Measurements from ENCODE around the gene KIF1A. TPM values are rescaled to one million over a fixed set of nuclear protein-coding genes. Genes with fewer than 3 reads are reported as not detected.

Gene KIF1A
- total RNA-seq, 1 experiment from 2014 or later, result not detected

DNA sequence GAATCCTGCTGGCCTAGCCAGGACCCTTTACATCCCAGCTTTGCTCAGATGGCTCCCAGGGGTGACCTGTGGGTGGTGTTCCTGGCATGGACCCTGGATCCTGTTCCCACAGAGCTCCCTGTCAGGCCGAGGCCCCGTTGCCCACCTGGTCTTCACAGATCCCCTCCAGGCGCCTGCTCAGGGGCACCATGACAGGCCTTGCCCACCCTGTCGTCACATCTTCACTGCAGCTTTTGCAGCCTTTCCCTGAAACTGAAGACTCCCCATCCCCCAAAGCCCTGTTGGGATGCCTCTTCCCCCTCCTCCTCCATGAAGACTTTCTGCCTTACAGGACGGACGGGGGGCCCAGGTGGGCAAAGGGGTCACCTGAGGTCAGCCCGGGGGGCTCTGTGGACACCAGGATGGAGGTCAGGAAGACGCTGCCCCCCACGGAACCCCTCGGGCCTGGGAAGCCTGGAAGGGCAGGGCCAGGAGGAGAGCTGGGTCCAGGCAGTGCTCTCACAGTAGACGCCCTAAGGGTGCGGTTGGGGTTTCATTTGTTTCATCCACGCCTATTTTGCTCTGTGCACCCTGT is 13.0 kb upstream of the KIF1A start:
- H3K27ac ChIP-seq, result no peak overlapping the region
- no peaks in the 10 kb centered on the region for H3K36me3 ChIP-seq (ENCODE audit: low read depth)
- BruUV-seq (replicated peaks), result no TSS peak
- DNase-seq, result no peak
- no peak overlapping the region for H3K4me3 ChIP-seq
- H3F3A ChIP-seq (ENCODE audit: insufficient read depth, low read depth), result peaks cover 14% of the 10 kb centered on the region; the same call in 1 of the 2 replicates
- H3K9me2 ChIP-seq (ENCODE audit: insufficient read depth), result no peaks in the 10 kb centered on the region
- H3K4me1 ChIP-seq (replicated peaks; ENCODE audit: insufficient read depth), result 0 out of 2 replicates have a peak, but pooled peaks cover 6% of the 10 kb centered on the region
- no peaks in the 10 kb centered on the region for H3K9me3 ChIP-seq (ENCODE audit: insufficient read depth, low read depth)
- no peak overlapping the region for H3K4me2 ChIP-seq
- TF ChIP-seq EZH2 (IDR thresholded peaks at IDR 0.05; ENCODE audit: low read depth), result no peak
- TF ChIP-seq, protein P1, sequence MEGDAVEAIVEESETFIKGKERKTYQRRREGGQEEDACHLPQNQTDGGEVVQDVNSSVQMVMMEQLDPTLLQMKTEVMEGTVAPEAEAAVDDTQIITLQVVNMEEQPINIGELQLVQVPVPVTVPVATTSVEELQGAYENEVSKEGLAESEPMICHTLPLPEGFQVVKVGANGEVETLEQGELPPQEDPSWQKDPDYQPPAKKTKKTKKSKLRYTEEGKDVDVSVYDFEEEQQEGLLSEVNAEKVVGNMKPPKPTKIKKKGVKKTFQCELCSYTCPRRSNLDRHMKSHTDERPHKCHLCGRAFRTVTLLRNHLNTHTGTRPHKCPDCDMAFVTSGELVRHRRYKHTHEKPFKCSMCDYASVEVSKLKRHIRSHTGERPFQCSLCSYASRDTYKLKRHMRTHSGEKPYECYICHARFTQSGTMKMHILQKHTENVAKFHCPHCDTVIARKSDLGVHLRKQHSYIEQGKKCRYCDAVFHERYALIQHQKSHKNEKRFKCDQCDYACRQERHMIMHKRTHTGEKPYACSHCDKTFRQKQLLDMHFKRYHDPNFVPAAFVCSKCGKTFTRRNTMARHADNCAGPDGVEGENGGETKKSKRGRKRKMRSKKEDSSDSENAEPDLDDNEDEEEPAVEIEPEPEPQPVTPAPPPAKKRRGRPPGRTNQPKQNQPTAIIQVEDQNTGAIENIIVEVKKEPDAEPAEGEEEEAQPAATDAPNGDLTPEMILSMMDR (conservative IDR thresholded peaks at IDR 0.05), result no peak
- intact Hi-C loops (cut with micrococcal nuclease; ENCODE audit: unreplicated experiment), result no loop called here
- no peak overlapping the region for H2AFZ ChIP-seq
- H3K79me2 ChIP-seq (ENCODE audit: low read depth), result no peaks in the 10 kb centered on the region
- peaks cover 79% of the 10 kb centered on the region for H3K27me3 ChIP-seq (ENCODE audit: insufficient read depth, low read depth)
- ChIA-PET CTCF (no interaction called here), POLR2A (ENCODE audit: unreplicated experiment) (no interaction called here)
- no peaks in the 10 kb centered on the region; the same call in 1 of the 2 replicates for H4K20me1 ChIP-seq (ENCODE audit: insufficient read depth)

DNA sequence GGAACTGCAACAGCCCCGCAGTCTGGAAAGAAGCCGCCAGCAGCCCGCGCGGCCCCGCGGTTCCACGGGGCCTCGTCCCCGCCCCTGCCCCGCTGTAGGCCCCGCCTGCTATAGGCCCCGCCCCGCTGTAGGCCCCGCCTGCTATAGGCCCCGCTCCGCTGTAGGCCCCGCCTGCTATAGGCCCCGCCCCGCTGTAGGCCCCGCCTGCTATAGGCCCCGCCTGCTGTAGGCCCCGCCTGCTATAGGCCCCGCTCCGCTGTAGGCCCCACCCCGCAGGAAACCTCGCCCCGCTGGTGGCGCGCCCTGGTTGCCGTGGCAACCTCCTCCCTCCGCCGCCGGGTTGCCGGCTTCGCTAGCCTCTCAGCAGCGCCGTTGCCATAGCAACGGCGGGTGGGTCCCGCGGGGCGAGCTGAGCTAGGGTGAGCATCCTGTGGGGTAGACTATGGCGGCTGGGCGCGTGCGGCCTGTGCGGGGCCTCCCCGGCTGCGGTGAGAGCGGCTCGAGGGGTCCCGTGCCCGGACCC is 12.2 kb upstream of the KIF1A start:
- TF ChIP-seq EZH2 (IDR thresholded peaks at IDR 0.05; ENCODE audit: low read depth), result no peak
- TF ChIP-seq, protein P1 (conservative IDR thresholded peaks at IDR 0.05), result no peak
- Histone ChIP-seq H2AFZ (no peak overlapping the region), H3K27ac (no peak overlapping the region), H3K27me3 (ENCODE audit: insufficient read depth, low read depth) (peaks cover 79% of the 10 kb centered on the region), H3K4me3 (no peak overlapping the region; the same call in 1 of the 2 replicates), H3K9me2 (ENCODE audit: insufficient read depth) (no peaks in the 10 kb centered on the region), H3F3A (ENCODE audit: insufficient read depth, low read depth) (peaks cover 14% of the 10 kb centered on the region; the same call in 1 of the 2 replicates), H3K4me1 (replicated peaks; ENCODE audit: insufficient read depth) (0 out of 2 replicates have a peak, but pooled peaks cover 6% of the 10 kb centered on the region), H3K36me3 (ENCODE audit: low read depth) (no peaks in the 10 kb centered on the region), H3K9me3 (ENCODE audit: insufficient read depth, low read depth) (no peaks in the 10 kb centered on the region), H3K79me2 (ENCODE audit: low read depth) (no peaks in the 10 kb centered on the region), H4K20me1 (ENCODE audit: insufficient read depth) (no peaks in the 10 kb centered on the region; the same call in 1 of the 2 replicates), H3K4me2 (peak overlapping the region; percentile 63)
- peak; percentile 89 to 96 for DNase-seq
- BruUV-seq (replicated peaks), result no TSS peak
- intact Hi-C loops (cut with micrococcal nuclease; ENCODE audit: unreplicated experiment), result no loop called here
- ChIA-PET CTCF (no interaction called here), POLR2A (ENCODE audit: unreplicated experiment) (no interaction called here)

DNA sequence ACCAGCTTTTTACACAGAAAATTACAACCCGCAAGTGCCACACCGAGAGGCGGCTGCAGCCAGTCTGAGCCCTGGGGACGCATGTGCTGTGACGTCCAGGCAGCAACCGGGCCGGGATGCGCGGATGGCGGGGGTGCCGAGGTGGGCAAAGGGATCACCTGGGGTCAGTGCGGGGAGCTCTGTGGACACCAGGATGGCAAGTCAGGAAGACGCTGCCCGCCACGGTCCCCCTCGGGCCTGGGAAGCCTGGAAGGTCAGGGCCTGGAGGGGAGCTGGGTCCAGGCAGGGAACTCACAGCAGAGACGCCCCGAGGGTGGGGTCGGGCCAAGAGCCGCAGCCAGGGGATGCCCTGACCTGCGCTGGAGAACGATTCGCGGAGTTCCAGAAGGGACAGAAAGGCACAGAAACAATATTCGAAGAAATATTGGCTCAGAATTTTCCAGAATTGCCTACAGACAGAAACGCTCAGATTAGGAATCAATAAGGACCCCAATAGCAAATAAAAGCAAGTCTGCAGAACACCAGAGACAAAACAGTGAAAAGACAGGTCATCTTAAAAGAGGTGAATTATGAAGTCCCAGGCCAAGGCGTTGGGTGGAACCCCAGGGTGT is 11.7 kb upstream of the KIF1A start:
- no peaks in the 10 kb centered on the region for H3K36me3 ChIP-seq (ENCODE audit: low read depth)
- no peaks in the 10 kb centered on the region; the same call in 1 of the 2 replicates for H4K20me1 ChIP-seq (ENCODE audit: insufficient read depth)
- intact Hi-C loops (cut with micrococcal nuclease; ENCODE audit: unreplicated experiment), result no loop called here
- no peak overlapping the region; the same call in 1 of the 2 replicates for H3K4me3 ChIP-seq
- no peak overlapping the region for H2AFZ ChIP-seq
- H3K27ac ChIP-seq, result no peak overlapping the region
- H3K4me1 ChIP-seq (replicated peaks; ENCODE audit: insufficient read depth), result 0 out of 2 replicates have a peak, but pooled peaks cover 6% of the 10 kb centered on the region
- no peaks in the 10 kb centered on the region for H3K9me2 ChIP-seq (ENCODE audit: insufficient read depth)
- CTCF ChIA-PET, result no interaction called here
- peaks cover 14% of the 10 kb centered on the region; the same call in 1 of the 2 replicates for H3F3A ChIP-seq (ENCODE audit: insufficient read depth, low read depth)
- no peaks in the 10 kb centered on the region for H3K79me2 ChIP-seq (ENCODE audit: low read depth)
- POLR2A ChIA-PET (ENCODE audit: unreplicated experiment), result no interaction called here
- DNase-seq, result no peak
- no TSS peak for BruUV-seq (replicated peaks)
- peaks cover 79% of the 10 kb centered on the region for H3K27me3 ChIP-seq (ENCODE audit: insufficient read depth, low read depth)
- H3K4me2 ChIP-seq, result peak overlapping the region; percentile 63
- TF ChIP-seq, protein P1 (conservative IDR thresholded peaks at IDR 0.05), result no peak
- no peak for TF ChIP-seq EZH2 (IDR thresholded peaks at IDR 0.05; ENCODE audit: low read depth)
- H3K9me3 ChIP-seq (ENCODE audit: insufficient read depth, low read depth), result no peaks in the 10 kb centered on the region
